CD4-positive, alpha-beta T cell (primary cell): ENCODE data around the gene GOLGA8M. TPM values are rescaled to one million over a fixed set of nuclear protein-coding genes. Genes with fewer than 3 reads are reported as not detected.
"Not testable (repeated sequence)": the region's sequence is repeated elsewhere in the genome, so short reads cannot be mapped to it uniquely, and the experiment has no call there.

Experiments used
- ATAC-seq: fragments of 200-7000 bp; cut with Tn5 transposase; one replicate; pipeline ENCODE4 v1.10.0; 2022; ENCODE audit warnings: mild to moderate bottlenecking; ENCODE audit not compliant: poor library complexity
- CTCF ChIA-PET: fragments of 350-600 bp; sonication (Branson Sonifier 250); formaldehyde crosslinking; loops from one replicate; lab custom pipeline; 2021; ENCODE audit warnings: antibody characterized with exemption, inconsistent platforms; lab: Charles Lee
- POLR2A ChIA-PET: fragments of 350-600 bp; sonication (Branson Sonifier 250); formaldehyde crosslinking; loops from one replicate; lab custom pipeline; 2021; ENCODE audit warnings: antibody characterized with exemption, inconsistent platforms; lab: Charles Lee
- DNase-seq, 14 experiments: peaks; one replicate each; pipeline ENCODE4 v3.0.0-alpha.2; 2013 to 2020; ENCODE audit warnings: mixed read lengths in 2 of 14
- H3K27ac ChIP-seq, 2 donors: one replicate each; pipeline versions ENCODE4 v1.5.1 to v1.7.0; 2013; ENCODE audit warnings: low read length in 2 of 2, low read depth in 1 of 2, mild to moderate bottlenecking in 1 of 2
- H3K27me3 ChIP-seq, 2 experiments: 1 replicate in 1 of 2; 2 replicates in 1 of 2; pipeline versions ENCODE4 v1.6.1 to v1.7.0; 2013; ENCODE audit warnings: low read length in 2 of 2, control low read depth in 1 of 2, mild to moderate bottlenecking in 1 of 2, moderate library complexity in 1 of 2; ENCODE audit not compliant: insufficient read depth in 2 of 2, control insufficient read depth in 1 of 2
- H3K36me3 ChIP-seq: one replicate; pipeline ENCODE4 v1.6.1; 2013; ENCODE audit warnings: low read length, control low read depth; ENCODE audit not compliant: insufficient read depth
- H3K4me1 ChIP-seq: one replicate; pipeline ENCODE4 v1.6.1; 2013; ENCODE audit warnings: low read length, control low read depth; ENCODE audit not compliant: insufficient read depth
- H3K4me3 ChIP-seq: one replicate; pipeline ENCODE4 v1.5.1; 2013; ENCODE audit warnings: mild to moderate bottlenecking, low read length, moderate library complexity
- H3K9me3 ChIP-seq, 2 experiments: 1 replicate in 1 of 2; 2 replicates in 1 of 2; pipeline versions ENCODE4 v1.6.1 to v1.7.0; 2013; ENCODE audit warnings: low read length in 2 of 2, mild to moderate bottlenecking in 2 of 2, control low read depth in 1 of 2, moderate library complexity in 1 of 2; ENCODE audit not compliant: control insufficient read depth in 1 of 2, insufficient read depth in 1 of 2
- H3K27ac Mint-ChIP-seq: one replicate; pipeline ENCODE4 v1.8.0; 2020; ENCODE audit warnings: mixed read lengths
- H3K27me3 Mint-ChIP-seq: one replicate; pipeline ENCODE4 v1.8.0; 2021; ENCODE audit warnings: mixed read lengths
- H3K36me3 Mint-ChIP-seq: one replicate; pipeline ENCODE4 v1.8.0; 2021; ENCODE audit warnings: low read depth, mixed read lengths
- H3K4me1 Mint-ChIP-seq: one replicate; pipeline ENCODE4 v1.8.0; 2021; ENCODE audit warnings: low read depth, mixed read lengths
- H3K4me3 Mint-ChIP-seq: one replicate; pipeline ENCODE4 v1.8.0; 2020; ENCODE audit warnings: mild to moderate bottlenecking, mixed read lengths
- H3K9me3 Mint-ChIP-seq: one replicate; pipeline ENCODE4 v1.8.0; 2020; ENCODE audit warnings: mixed read lengths
- intact Hi-C, 2 experiments: fragments of 100-400 bp; cut with DNase I in 1 of 2; cut with micrococcal nuclease in 1 of 2; formaldehyde crosslinking; loops; one replicate each; pipeline versions ENCODE4 v1.15.1 to v1.9.0; 2023 to 2025; cut with DNase I, micrococcal nuclease
- polyA plus RNA-seq, 2 donors: library from polyadenylated mRNA; unstranded; fragments of 120-200 nt; gene quantifications; one replicate each; pipeline ENCODE4 v1.2.1, GENCODE V29; 2013
- total RNA-seq, 174 experiments: library from RNA in 2 of 174; stranded (reverse) in 2 of 174; gene quantifications; one replicate each; pipeline ENCODE4 v1.2.3 and lab custom pipeline; 2021 to 2026

The GOLGA8M gene
- total RNA-seq (1 to 10 TPM; 1.9 to 2.8 TPM), total RNA-seq (lab: John Stamatoyannopoulos, UW) (0 to 16.3 (median 1.5) reads per million in 172 experiments)
- polyA plus RNA-seq (2013, experiment 1 of 2), result 1.0 TPM
- 1.1 TPM for polyA plus RNA-seq (2013, experiment 2 of 2)

GRCh38 chr15:28712270-28712669 lies at the start of gene GOLGA8M:
Gene GOLGA8M (minus strand): TSS chr15:28712421. CDS start chr15:28712323, 98 bp downstream.
- H3K36me3 ChIP-seq, H3K9me3 ChIP-seq, H3K36me3 Mint-ChIP-seq, H3K4me3 Mint-ChIP-seq, CTCF ChIA-PET, POLR2A ChIA-PET, H3K27me3 ChIP-seq, H3K27ac Mint-ChIP-seq, ATAC-seq, H3K9me3 Mint-ChIP-seq, intact Hi-C loops, H3K4me3 ChIP-seq, DNase-seq, H3K4me1 Mint-ChIP-seq, H3K27ac ChIP-seq, H3K4me1 ChIP-seq, H3K27me3 Mint-ChIP-seq: not testable (repeated sequence)

GRCh38 chr15:28742890-28743289 lies 30.7 kb upstream of the GOLGA8M start:
- H3K9me3 Mint-ChIP-seq, POLR2A ChIA-PET, H3K27me3 ChIP-seq, CTCF ChIA-PET, H3K4me3 Mint-ChIP-seq, H3K9me3 ChIP-seq, H3K27ac ChIP-seq, H3K36me3 ChIP-seq, DNase-seq, intact Hi-C loops, H3K27ac Mint-ChIP-seq, H3K36me3 Mint-ChIP-seq, H3K4me3 ChIP-seq, H3K4me1 ChIP-seq, ATAC-seq, H3K27me3 Mint-ChIP-seq: not testable (repeated sequence)
- peaks cover 10% of the 10 kb centered on the region for H3K4me1 Mint-ChIP-seq

- POLR2A ChIA-PET, H3K36me3 ChIP-seq, H3K36me3 Mint-ChIP-seq, CTCF ChIA-PET, H3K27me3 Mint-ChIP-seq, H3K9me3 ChIP-seq, intact Hi-C loops, H3K27me3 ChIP-seq, H3K9me3 Mint-ChIP-seq, H3K4me1 ChIP-seq: not testable (repeated sequence)
- H3K4me3 ChIP-seq, result peak overlapping the region; percentile 38
- ATAC-seq (peak; percentile 37), DNase-seq (peak in 4 of 14 experiments; percentile 13 to 70 (median 62))
- peak overlapping the region in 1 of 2 donors; percentile 50 for H3K27ac ChIP-seq
- peak overlapping the region; percentile 79 for H3K4me3 Mint-ChIP-seq
- H3K27ac Mint-ChIP-seq, result peak overlapping the region; percentile 88
- peaks cover 21% of the 10 kb centered on the region for H3K4me1 Mint-ChIP-seq
Observed at GRCh38 chr15:28738590-28739292, 26.5 kb upstream of the GOLGA8M start.

- H3K9me3 Mint-ChIP-seq, intact Hi-C loops, DNase-seq, CTCF ChIA-PET, H3K4me1 ChIP-seq, H3K9me3 ChIP-seq, H3K36me3 ChIP-seq, H3K36me3 Mint-ChIP-seq, H3K27me3 ChIP-seq, POLR2A ChIA-PET, H3K27me3 Mint-ChIP-seq: not testable (repeated sequence)
- H3K27ac Mint-ChIP-seq, result peak overlapping the region; percentile 88
- peak overlapping the region; percentile 79 for H3K4me3 Mint-ChIP-seq
- Histone ChIP-seq H3K27ac (peak overlapping the region in 1 of 2 donors; percentile 50), H3K4me3 (peak overlapping the region; percentile 38)
- ATAC-seq, result peak; percentile 32
- H3K4me1 Mint-ChIP-seq, result peaks cover 21% of the 10 kb centered on the region
Observed at GRCh38 chr15:28738200-28738561, 26.0 kb upstream of the GOLGA8M start.

- H3K4me1 ChIP-seq, CTCF ChIA-PET, H3K9me3 Mint-ChIP-seq, POLR2A ChIA-PET, intact Hi-C loops, H3K27me3 ChIP-seq, H3K36me3 ChIP-seq, H3K36me3 Mint-ChIP-seq, H3K27me3 Mint-ChIP-seq, H3K9me3 ChIP-seq, H3K27ac ChIP-seq: not testable (repeated sequence)
- DNase-seq, result peak in 13 of 14 experiments; percentile 13 to 69 (median 38)
- Mint-ChIP-seq H3K4me3 (peak overlapping the region; percentile 81), H3K27ac (peak overlapping the region; percentile 90), H3K4me1 (peaks cover 21% of the 10 kb centered on the region)
- peak overlapping the region; percentile 22 for H3K4me3 ChIP-seq
- peak; percentile 65 for ATAC-seq
Observed at GRCh38 chr15:28737521-28738199, 25.4 kb upstream of the GOLGA8M start.
